ENCODE measurements around the gene MAP3K9. TPM values are rescaled to one million over a fixed set of nuclear protein-coding genes. Genes with fewer than 3 reads are reported as not detected.

The MAP3K9 gene
- total RNA-seq, 1 experiment from 2014 or later = 28.0 TPM

DNA sequence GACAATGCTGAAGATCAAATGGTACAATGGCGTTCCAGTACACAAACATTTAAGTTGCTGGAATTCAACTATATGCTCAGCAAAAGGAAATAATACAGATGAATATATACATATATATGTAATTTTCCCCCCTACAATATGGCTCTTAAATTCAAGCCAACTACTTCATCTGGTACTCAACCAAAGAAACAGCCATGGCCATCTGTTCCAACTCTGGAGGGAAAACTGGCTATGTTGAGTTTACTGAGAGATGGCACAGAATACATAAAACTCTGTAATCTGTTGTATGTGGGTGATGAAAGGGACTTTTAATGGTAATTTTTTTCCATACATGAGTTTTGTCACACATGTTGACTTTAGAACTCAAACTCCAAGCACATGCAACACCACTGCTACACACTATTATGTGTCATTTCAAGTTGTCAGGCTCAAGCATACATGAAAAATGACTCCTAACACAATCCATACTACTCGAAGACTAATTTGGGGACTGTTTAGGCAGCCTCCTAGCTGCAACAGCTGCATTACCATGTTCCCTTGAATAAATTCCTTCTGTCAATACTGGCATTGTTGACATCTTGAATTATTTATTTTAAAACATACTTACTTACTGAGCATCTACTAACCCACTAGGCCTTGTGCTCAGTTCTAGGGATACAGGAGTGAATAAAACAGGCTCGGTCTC, 38.2 kb upstream of the MAP3K9 start:
- no peak for TF ChIP-seq ESRRA (CRISPR knock-in tag; IDR thresholded peaks at IDR 0.05; ENCODE audit: borderline replicate concordance)
- no peak for TF ChIP-seq MYBL2 (CRISPR knock-in tag; IDR thresholded peaks at IDR 0.05)
- no peak for TF ChIP-seq FOXK1 (CRISPR knock-in tag; IDR thresholded peaks at IDR 0.05)
- TF ChIP-seq MXD4 (CRISPR knock-in tag; IDR thresholded peaks at IDR 0.05; ENCODE audit: borderline replicate concordance) = no peak
- TF ChIP-seq PRRX2 (CRISPR knock-in tag; IDR thresholded peaks at IDR 0.05) = no peak
- no peak for TF ChIP-seq STAT6 (CRISPR knock-in tag; conservative IDR thresholded peaks at IDR 0.05; ENCODE audit: low read depth)
- Mint-ChIP-seq H3K4me3 (no peak overlapping the region), H3K9me3 (no peaks in the 10 kb centered on the region), H3K27me3 (ENCODE audit: low read depth) (no peaks in the 10 kb centered on the region), H3K36me3 (no peaks in the 10 kb centered on the region), H3K27ac (no peak overlapping the region), H3K4me1 (no peaks in the 10 kb centered on the region)
- DNase-seq (ENCODE audit: low spot score) = no peak
- POLR2A ChIA-PET = no interaction called here
- CTCF ChIA-PET = no interaction called here
- no peak for ATAC-seq

- no peak overlapping the region for H3K27ac Mint-ChIP-seq
- ATAC-seq = no peak
- no peaks in the 10 kb centered on the region for H3K9me3 Mint-ChIP-seq
- POLR2A ChIA-PET = no interaction called here
- CTCF ChIA-PET = no interaction called here
- no peaks in the 10 kb centered on the region for H3K4me1 Mint-ChIP-seq
- no peak for TF ChIP-seq CREM (CRISPR knock-in tag; IDR thresholded peaks at IDR 0.05)
- no peak for TF ChIP-seq ZNF232 (CRISPR knock-in tag; IDR thresholded peaks at IDR 0.05)
- TF ChIP-seq GTF2I (CRISPR knock-in tag; conservative IDR thresholded peaks at IDR 0.05) = no peak
- no peak for TF ChIP-seq ATF2 (CRISPR knock-in tag; IDR thresholded peaks at IDR 0.05; ENCODE audit: borderline replicate concordance, low read depth)
- TF ChIP-seq ZNF219 (CRISPR knock-in tag; IDR thresholded peaks at IDR 0.05; ENCODE audit: borderline replicate concordance) = no peak
- TF ChIP-seq ZNF317 (CRISPR knock-in tag; IDR thresholded peaks at IDR 0.05; ENCODE audit: borderline replicate concordance, low read depth) = no peak
- no peak for TF ChIP-seq NFATC4 (CRISPR knock-in tag; IDR thresholded peaks at IDR 0.05)
- TF ChIP-seq, protein P1, sequence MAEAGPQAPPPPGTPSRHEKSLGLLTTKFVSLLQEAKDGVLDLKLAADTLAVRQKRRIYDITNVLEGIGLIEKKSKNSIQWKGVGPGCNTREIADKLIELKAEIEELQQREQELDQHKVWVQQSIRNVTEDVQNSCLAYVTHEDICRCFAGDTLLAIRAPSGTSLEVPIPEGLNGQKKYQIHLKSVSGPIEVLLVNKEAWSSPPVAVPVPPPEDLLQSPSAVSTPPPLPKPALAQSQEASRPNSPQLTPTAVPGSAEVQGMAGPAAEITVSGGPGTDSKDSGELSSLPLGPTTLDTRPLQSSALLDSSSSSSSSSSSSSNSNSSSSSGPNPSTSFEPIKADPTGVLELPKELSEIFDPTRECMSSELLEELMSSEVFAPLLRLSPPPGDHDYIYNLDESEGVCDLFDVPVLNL (CRISPR knock-in tag; IDR thresholded peaks at IDR 0.05; ENCODE audit: borderline replicate concordance, low read depth) = no peak
- TF ChIP-seq ATF1 (CRISPR knock-in tag; IDR thresholded peaks at IDR 0.05) = no peak
- no peak for TF ChIP-seq SMAD4 (CRISPR knock-in tag; IDR thresholded peaks at IDR 0.05)
- TF ChIP-seq JAZF1 (CRISPR knock-in tag; IDR thresholded peaks at IDR 0.05) = no peak
- H3K27me3 Mint-ChIP-seq (ENCODE audit: low read depth) = no peaks in the 10 kb centered on the region
- no peak for DNase-seq (ENCODE audit: low spot score)
- no peak overlapping the region for H3K4me3 Mint-ChIP-seq
- H3K36me3 Mint-ChIP-seq = no peaks in the 10 kb centered on the region
Observed at GRCh38 chr14:70845601-70846000, 36.3 kb upstream of the MAP3K9 start.

DNA sequence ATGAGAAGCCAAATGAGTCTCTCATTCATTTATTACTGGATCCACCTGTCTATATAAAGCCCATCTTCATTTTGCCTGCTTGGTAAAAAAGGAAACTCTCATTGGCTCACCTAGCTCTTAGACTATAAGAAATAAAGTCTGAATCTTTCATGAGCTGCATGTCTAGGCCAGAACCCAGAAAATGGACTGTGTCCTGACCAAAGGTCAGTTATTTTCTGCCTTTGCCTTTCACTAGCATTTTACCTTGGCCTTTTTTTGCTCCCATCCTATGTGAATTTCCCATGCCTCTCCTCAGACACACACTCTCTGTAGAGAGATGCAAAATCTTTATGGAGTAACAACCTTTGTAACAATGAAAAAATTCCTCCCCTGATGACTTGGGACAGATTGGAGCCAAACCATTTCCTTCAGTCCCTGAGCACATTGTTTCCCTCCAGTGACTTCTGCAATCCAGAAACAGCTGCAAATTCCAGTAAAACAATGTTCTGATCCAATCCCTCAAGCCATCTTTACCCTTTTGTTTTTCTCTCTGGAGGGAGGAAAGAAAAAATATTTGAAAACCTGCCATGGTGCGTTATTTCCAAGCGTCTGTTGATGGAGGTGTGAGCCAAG, 33.6 kb upstream of the MAP3K9 start:
- POLR2A ChIA-PET = no interaction called here
- CTCF ChIA-PET = interaction anchor here (1.4 to 1.8 kb wide), 2 partner anchors 15 to 25 kb away, joined by 6 to 10 read pairs; no protein-coding TSS in a partner anchor
- ATAC-seq = no peak
- H3K4me1 Mint-ChIP-seq = no peaks in the 10 kb centered on the region
- peaks cover 5% of the 10 kb centered on the region; the same call in 1 of the 2 replicates for H3K9me3 Mint-ChIP-seq
- no peak overlapping the region for H3K4me3 Mint-ChIP-seq
- H3K27me3 Mint-ChIP-seq (ENCODE audit: low read depth) = no peaks in the 10 kb centered on the region; the same call in 1 of the 2 replicates
- no peak overlapping the region for H3K27ac Mint-ChIP-seq
- no peaks in the 10 kb centered on the region for H3K36me3 Mint-ChIP-seq
- no peak for TF ChIP-seq ETV6 (CRISPR knock-in tag; IDR thresholded peaks at IDR 0.05)
- TF ChIP-seq, protein P2, sequence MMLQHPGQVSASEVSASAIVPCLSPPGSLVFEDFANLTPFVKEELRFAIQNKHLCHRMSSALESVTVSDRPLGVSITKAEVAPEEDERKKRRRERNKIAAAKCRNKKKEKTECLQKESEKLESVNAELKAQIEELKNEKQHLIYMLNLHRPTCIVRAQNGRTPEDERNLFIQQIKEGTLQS (CRISPR knock-in tag; conservative IDR thresholded peaks at IDR 0.05) = no peak
- no peak for TF ChIP-seq TCF7 (CRISPR knock-in tag; IDR thresholded peaks at IDR 0.05; ENCODE audit: low read depth)
- TF ChIP-seq GRHL2 (CRISPR knock-in tag; IDR thresholded peaks at IDR 0.05; ENCODE audit: insufficient replicate concordance, severe bottlenecking) = no peak
- no peak for TF ChIP-seq EMX1 (CRISPR knock-in tag; IDR thresholded peaks at IDR 0.05)
- TF ChIP-seq PRRX2 (CRISPR knock-in tag; IDR thresholded peaks at IDR 0.05) = no peak
- no peak for DNase-seq (ENCODE audit: low spot score)

Data from WTC11 (cell line).